Measurements from ENCODE around the gene CCDC30. TPM values are rescaled to one million over a fixed set of nuclear protein-coding genes. Genes with fewer than 3 reads are reported as not detected.

Gene CCDC30
- total RNA-seq, 1 experiment from 2014 or later, result 0.34 TPM

DNA sequence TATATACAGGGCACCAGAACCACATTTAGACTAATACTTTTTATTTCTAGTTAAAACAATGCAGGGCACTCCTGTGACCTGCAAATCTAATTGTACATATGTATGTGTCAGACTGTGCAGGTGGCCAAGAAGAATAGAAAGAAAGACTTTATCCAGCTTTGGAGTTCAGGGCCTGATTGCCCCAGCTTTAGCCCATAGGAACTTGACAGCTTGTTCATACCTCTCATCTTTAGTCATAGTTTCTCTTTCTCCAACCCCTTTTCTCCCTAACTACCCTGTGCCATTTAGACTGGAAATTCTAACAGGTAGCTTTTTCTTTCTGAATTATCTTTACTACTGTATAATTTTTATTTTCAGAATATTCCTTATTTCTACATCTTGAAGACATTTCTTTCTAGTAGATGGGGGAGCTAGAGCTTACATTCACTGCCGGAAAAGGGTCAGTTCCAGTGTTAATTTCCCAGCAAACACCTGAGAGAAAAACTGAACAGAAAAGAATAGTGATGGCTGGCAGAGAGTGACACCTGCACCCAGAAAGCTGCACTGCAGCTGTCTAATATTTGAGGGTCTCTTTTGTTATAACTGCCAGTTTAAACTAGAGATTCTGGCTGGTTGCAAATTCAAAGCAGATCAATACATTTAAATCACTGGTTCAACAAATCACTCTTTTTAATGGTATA, 227.5 kb downstream of the CCDC30 start:
- DNase-seq (ENCODE audit: low read depth), result no peak

DNA sequence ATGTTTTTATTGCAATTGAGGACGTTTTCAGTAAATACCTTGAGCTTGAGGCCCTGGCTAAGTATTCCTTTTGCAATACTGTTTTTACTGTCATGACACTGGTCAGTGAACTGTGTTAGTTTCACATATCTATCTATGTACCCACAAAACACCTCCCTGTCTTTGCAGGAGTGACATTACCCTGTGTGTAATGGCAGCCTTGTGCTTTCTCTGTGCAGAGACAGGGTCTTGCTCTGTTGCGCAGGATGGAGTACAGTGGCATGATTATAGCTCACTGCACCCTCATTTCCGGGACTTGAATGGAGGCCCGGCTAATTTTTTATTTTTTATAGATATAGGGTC, 228.0 kb downstream of the CCDC30 start:
- no peak for DNase-seq (ENCODE audit: low read depth)

DNA sequence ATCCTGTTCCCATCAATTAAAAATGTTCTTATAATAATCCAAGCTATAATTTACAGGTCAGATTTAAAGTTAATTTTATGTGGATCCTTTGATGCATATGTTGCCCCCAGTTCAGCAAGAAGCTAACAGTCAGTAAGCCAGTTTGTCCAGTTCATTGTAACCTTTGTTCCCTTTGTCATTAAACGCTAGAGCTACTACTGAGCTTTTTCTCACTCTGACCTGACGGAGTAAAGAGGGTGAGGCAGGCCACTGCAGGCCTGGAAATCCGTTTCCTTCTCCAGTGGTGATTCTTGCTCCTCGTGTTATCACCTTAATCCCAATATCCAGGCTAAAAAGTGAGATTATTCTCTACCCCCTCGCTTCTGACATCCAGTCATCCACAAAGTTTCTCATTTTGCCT, 229.4 kb downstream of the CCDC30 start:
- DNase-seq (ENCODE audit: low read depth), result no peak

DNA sequence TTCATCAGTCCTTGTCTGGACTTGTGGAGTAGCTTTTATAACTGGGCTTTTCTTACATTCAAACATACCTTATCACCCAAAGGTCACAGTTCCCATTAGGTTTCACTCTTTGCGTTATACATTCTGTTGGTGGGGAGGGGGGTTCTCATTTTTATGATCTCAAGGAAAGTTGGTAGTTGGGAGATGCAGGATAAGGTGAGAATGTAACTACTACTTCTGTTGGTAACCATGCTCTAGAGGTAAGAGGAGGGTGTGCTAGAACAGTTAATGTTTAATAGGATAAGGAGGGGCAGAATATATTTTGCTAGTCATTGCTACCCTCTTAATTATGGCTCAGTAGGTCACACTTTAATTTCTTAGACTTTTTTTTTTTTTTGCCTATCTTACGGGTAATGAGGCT, 229.8 kb downstream of the CCDC30 start:
- no peak for DNase-seq (ENCODE audit: low read depth)

DNA sequence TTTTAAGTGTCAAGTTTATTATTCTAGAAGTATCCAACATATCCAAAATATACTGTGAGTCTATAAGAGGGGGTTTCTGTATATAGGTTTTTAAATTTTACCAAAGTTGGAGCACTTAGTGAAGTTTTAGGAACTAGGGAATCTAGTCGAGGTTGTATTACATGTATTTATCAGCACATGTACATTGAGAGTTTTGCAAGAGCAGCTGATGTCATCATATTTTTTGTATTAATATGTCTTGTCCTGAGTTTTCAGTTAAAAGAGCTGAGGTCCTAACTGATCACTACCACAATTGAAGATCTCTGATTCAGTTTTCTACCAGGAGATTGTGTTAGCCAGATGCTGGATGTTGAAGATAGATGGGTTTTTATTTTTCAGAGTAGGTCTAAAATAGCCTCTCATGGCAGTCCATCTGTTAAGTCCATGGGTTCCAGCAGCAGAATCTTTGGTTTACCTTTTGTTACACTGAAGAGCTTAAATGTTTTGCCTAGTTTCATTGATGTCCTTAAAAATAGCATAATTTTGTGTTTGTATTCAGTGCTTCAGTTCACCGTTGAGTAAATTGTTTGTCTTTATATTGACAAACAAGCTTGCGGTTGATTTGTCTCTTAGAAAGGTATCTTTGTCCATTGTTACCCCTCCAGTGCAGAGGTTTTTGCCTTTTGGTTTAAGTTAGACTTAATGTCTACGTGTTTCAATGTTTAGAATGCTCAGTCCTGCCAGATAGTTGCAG, 235.2 kb downstream of the CCDC30 start:
- no peak for DNase-seq (ENCODE audit: low read depth)

DNA sequence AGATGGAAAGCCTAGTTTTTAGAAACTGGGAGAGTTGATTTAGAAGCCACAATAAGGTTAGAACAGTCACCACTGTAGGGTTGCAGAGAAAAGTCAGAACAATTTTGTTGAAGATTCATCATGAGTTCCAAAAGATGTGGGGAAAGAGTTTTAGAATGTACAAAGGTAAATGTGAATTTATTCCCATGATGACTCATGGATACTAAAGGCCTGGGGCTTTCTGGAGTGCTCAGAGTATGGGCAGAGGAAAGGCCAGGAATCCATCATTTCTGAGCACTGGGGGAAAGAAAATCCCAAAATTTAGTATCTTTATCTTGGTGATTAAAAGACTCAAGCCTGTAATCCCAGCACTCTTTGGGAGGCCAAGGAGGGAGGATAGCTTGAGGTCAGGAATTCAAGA, 236.9 kb downstream of the CCDC30 start:
- no peak for DNase-seq (ENCODE audit: low read depth)

DNA sequence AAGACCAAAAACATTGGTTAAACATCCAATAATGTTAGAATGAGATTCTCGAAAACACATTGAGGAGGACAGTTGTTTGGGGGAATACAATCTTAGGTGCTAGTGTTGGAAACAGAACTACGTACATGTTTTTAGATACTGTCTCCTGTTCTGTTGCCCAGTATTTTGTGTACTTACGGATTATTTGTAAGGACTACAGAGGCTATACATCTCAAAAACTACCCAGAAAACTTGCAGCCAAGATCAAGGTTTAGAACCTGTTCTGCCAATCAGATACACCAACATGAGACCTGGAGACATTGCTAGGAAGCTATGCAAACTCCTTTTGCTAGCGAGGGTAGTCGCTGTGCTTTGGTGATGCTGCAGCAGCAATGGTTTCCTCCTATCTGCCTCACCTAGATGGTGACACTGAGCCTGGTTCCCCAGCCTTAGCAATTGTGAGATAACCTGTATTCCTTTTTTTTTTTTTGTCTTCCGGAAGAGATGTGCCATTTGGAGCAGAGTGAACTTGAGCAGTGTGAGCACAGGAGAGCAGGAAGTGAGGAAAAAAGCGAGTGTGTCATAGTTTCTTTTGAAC, 240.9 kb downstream of the CCDC30 start:
- no peak for DNase-seq (ENCODE audit: low read depth)

Other genes starting within 250 kb of the CCDC30 start
- gene FOXJ3, start 128.1 kb upstream of the CCDC30 start, total RNA-seq (2014; rRNA removed; shearing (Covaris generic)), result 33.8 and 42.1 TPM in 2 replicates
- 3.0 and 3.7 TPM in 2 replicates for gene RIMKLA, start 82.5 kb upstream of the CCDC30 start, total RNA-seq (2014; rRNA removed; shearing (Covaris generic))
- gene ZMYND12, start 7.3 kb upstream of the CCDC30 start, total RNA-seq (2014; rRNA removed; shearing (Covaris generic)), result 0.06 TPM in 1 of 2 replicates, not detected in the other
- 48.7 and 67.5 TPM in 2 replicates for gene PPCS, start 6.7 kb upstream of the CCDC30 start, total RNA-seq (2014; rRNA removed; shearing (Covaris generic))
- gene PPIH, start 195.1 kb downstream of the CCDC30 start, total RNA-seq (2014; rRNA removed; shearing (Covaris generic)), result 187 and 202 TPM in 2 replicates
- 888 and 951 TPM in 2 replicates for gene YBX1, start 219.1 kb downstream of the CCDC30 start, total RNA-seq (2014; rRNA removed; shearing (Covaris generic))

Measured in Daoy (cell line).